H1 (cell line): Measurements from ENCODE around the gene STRADB. TPM values are rescaled to one million over a fixed set of nuclear protein-coding genes. Genes with fewer than 3 reads are reported as not detected.

Source experiments
- CTCF ChIA-PET: fragments of 300-600 bp; sonication (Branson Sonifier 250); formaldehyde crosslinking; loops from one replicate; lab custom pipeline; 2021; ENCODE audit not compliant: partially characterized antibody; lab: Charles Lee
- POLR2A ChIA-PET: fragments of 300-600 bp; sonication (Branson Sonifier 250); formaldehyde crosslinking; loops from one replicate; lab custom pipeline; 2021; ENCODE audit warnings: inconsistent platforms; ENCODE audit not compliant: partially characterized antibody; lab: Charles Lee
- DNase-seq, 2 experiments: peaks; one replicate each; pipeline versions ENCODE4 v3.0.0 to v3.0.0-alpha.2; 2010 to 2022; ENCODE audit warnings: low spot score in 2 of 2, low read depth in 1 of 2, mixed read lengths in 1 of 2
- FAIRE-seq: peaks from 2 replicates; lab custom pipeline; 2011; peaks lifted over from hg19 to GRCh38; lab: Jason Lieb, UNC
- H2AFZ ChIP-seq: 2 replicates; pipeline ENCODE4 v1.8.1; 2012; ENCODE audit warnings: low read length, inconsistent platforms
- H2AK5ac ChIP-seq: 2 replicates; pipeline ENCODE4 v1.6.1; 2013; ENCODE audit warnings: low read depth, low read length
- H2BK120ac ChIP-seq: replicated peaks from 2 replicates; pipeline ENCODE3; 2013; ENCODE audit warnings: low read depth, low read length, inconsistent platforms
- H2BK12ac ChIP-seq: 2 replicates; pipeline ENCODE4 v1.6.1; 2013; ENCODE audit warnings: low read depth, low read length
- H2BK15ac ChIP-seq: 2 replicates; pipeline ENCODE4 v1.6.1; 2013; ENCODE audit warnings: low read length
- H2BK20ac ChIP-seq: 2 replicates; pipeline ENCODE4 v1.6.1; 2013; ENCODE audit warnings: low read length
- H2BK5ac ChIP-seq: 2 replicates; pipeline ENCODE4 v1.6.1; 2013; ENCODE audit warnings: low read depth, low read length
- H3K14ac ChIP-seq: 2 replicates; pipeline ENCODE4 v1.6.1; 2013; ENCODE audit warnings: inconsistent platforms; ENCODE audit not compliant: insufficient read length
- H3K18ac ChIP-seq: 2 replicates; pipeline ENCODE4 v1.6.1; 2013; ENCODE audit warnings: low read length; ENCODE audit errors: extremely low read depth
- H3K23ac ChIP-seq: 2 replicates; pipeline ENCODE4 v1.6.1; 2013; ENCODE audit warnings: inconsistent platforms; ENCODE audit not compliant: insufficient read length
- H3K23me2 ChIP-seq: 2 replicates; pipeline ENCODE4 v1.6.1; 2013; ENCODE audit warnings: low read depth, low read length
- H3K27ac ChIP-seq: 2 replicates; pipeline ENCODE4 v1.6.1; 2011; ENCODE audit warnings: low read depth, low read length, inconsistent platforms
- H3K27me3 ChIP-seq, 4 experiments: replicated peaks in 1 of 4; 1 replicate in 1 of 4; 2 replicates in 3 of 4; pipeline versions ENCODE4 v1.6.1 to v1.8.1; 2011 to 2013; ENCODE audit warnings: low read length in 3 of 4, mild to moderate bottlenecking in 3 of 4, inconsistent platforms in 2 of 4, mixed read lengths in 2 of 4, moderate library complexity in 1 of 4; ENCODE audit not compliant: control insufficient read depth in 3 of 4, insufficient read depth in 3 of 4; ENCODE audit errors: extremely low read depth in 1 of 4
- H3K36me3 ChIP-seq, 4 experiments: 2 replicates each; pipeline versions ENCODE4 v1.6.1 to v1.8.1; 2011 to 2013; ENCODE audit warnings: mild to moderate bottlenecking in 4 of 4, low read length in 3 of 4, moderate library complexity in 2 of 4, control low read depth in 1 of 4, inconsistent platforms in 1 of 4; ENCODE audit not compliant: insufficient read depth in 4 of 4, control insufficient read depth in 2 of 4
- H3K4ac ChIP-seq: replicated peaks from 2 replicates; pipeline ENCODE3; 2013; ENCODE audit warnings: low read length, low read depth, mixed read lengths, inconsistent platforms; ENCODE audit not compliant: insufficient read length
- H3K4me1 ChIP-seq, 4 experiments: replicated peaks in 1 of 4; 1 replicate in 1 of 4; 2 replicates in 3 of 4; pipeline versions ENCODE4 v1.6.1 to v1.8.1; 2011 to 2013; ENCODE audit warnings: low read length in 3 of 4, inconsistent platforms in 2 of 4, mixed read lengths in 1 of 4; ENCODE audit not compliant: insufficient read depth in 4 of 4, control insufficient read depth in 3 of 4
- H3K4me2 ChIP-seq, 2 experiments: 2 replicates each; pipeline versions ENCODE4 v1.6.1 to v1.8.1; 2011 to 2013; ENCODE audit warnings: low read depth in 2 of 2, low read length in 2 of 2, control low read depth in 1 of 2, inconsistent platforms in 1 of 2, mild to moderate bottlenecking in 1 of 2; ENCODE audit not compliant: insufficient read depth in 1 of 2
- H3K4me3 ChIP-seq, 4 experiments: fragments of 200-600, 300-600 bp in 1 of 4; sonication (generic), shearing (Covaris generic), sonication (Bioruptor Twin) in 1 of 4; 2 replicates each; pipeline versions ENCODE4 v1.5.1 to v1.8.1; 2011 to 2016; ENCODE audit warnings: low read length in 4 of 4, low read depth in 3 of 4, control low read depth in 2 of 4, inconsistent platforms in 2 of 4, mild to moderate bottlenecking in 2 of 4, mixed read lengths in 1 of 4, moderate library complexity in 1 of 4; ENCODE audit not compliant: insufficient read depth in 2 of 4; ENCODE audit errors: extremely low read depth in 1 of 4
- H3K56ac ChIP-seq: replicated peaks from 2 replicates; pipeline ENCODE3; 2013; ENCODE audit warnings: low read depth, mild to moderate bottlenecking, mixed read lengths, low read length, inconsistent platforms; ENCODE audit not compliant: insufficient read length
- H3K79me1 ChIP-seq: 2 replicates; pipeline ENCODE4 v1.6.1; 2013; ENCODE audit warnings: low read depth, low read length, control low read depth
- H3K79me2 ChIP-seq, 2 experiments: 2 replicates each; pipeline versions ENCODE4 v1.6.1 to v1.8.1; 2012 to 2013; ENCODE audit warnings: low read length in 2 of 2, mild to moderate bottlenecking in 2 of 2, inconsistent platforms in 1 of 2; ENCODE audit not compliant: insufficient read depth in 2 of 2, control insufficient read depth in 1 of 2
- H3K9ac ChIP-seq, 4 experiments: replicated peaks in 1 of 4; 1 replicate in 1 of 4; 2 replicates in 3 of 4; pipeline versions ENCODE4 v1.6.1 to v1.8.1; 2011 to 2013; ENCODE audit warnings: low read depth in 3 of 4, low read length in 3 of 4, control low read depth in 2 of 4, mild to moderate bottlenecking in 2 of 4, moderate library complexity in 2 of 4, inconsistent platforms in 1 of 4; ENCODE audit errors: extremely low read depth in 1 of 4
- H3K9me3 ChIP-seq, 2 experiments: 2 replicates each; pipeline versions ENCODE4 v1.6.1 to v1.8.1; 2012 to 2013; ENCODE audit warnings: mild to moderate bottlenecking in 2 of 2, moderate library complexity in 2 of 2, control low read depth in 1 of 2, inconsistent platforms in 1 of 2, low read depth in 1 of 2, low read length in 1 of 2, mixed read lengths in 1 of 2; ENCODE audit not compliant: insufficient read depth in 2 of 2
- H4K20me1 ChIP-seq, 2 experiments: replicated peaks in 1 of 2; 2 replicates each; pipeline versions ENCODE3 to v1.8.1; 2011 to 2013; ENCODE audit warnings: inconsistent platforms in 2 of 2, low read length in 2 of 2, mild to moderate bottlenecking in 1 of 2; ENCODE audit not compliant: insufficient read depth in 2 of 2, control insufficient read depth in 1 of 2
- H4K5ac ChIP-seq: 2 replicates; pipeline ENCODE4 v1.6.1; 2013; ENCODE audit warnings: low read length, low read depth, mixed read lengths, inconsistent platforms; ENCODE audit not compliant: insufficient read length
- H4K8ac ChIP-seq: 2 replicates; pipeline ENCODE4 v1.8.0; 2013; ENCODE audit warnings: mild to moderate bottlenecking, moderate library complexity, low read length, inconsistent platforms; ENCODE audit not compliant: insufficient read depth; ENCODE audit errors: extremely low read depth
- H4K91ac ChIP-seq: replicated peaks from 2 replicates; pipeline ENCODE3; 2013; ENCODE audit warnings: low read length, mixed read lengths, inconsistent platforms; ENCODE audit not compliant: insufficient read length
- ATF2 ChIP-seq: IDR thresholded peaks from 2 replicates; pipeline ENCODE4 v1.6.1; 2012; ENCODE audit warnings: low read length, inconsistent platforms
- CBX8 ChIP-seq: fragments of 300-800, 300-1000 bp; sonication (generic); IDR thresholded peaks from 2 replicates; pipeline ENCODE4 v1.7.1; 2016; ENCODE audit warnings: low read depth, low read length, borderline replicate concordance
- CTBP2 ChIP-seq: IDR thresholded peaks from 2 replicates; pipeline ENCODE4 v1.7.0; 2011; ENCODE audit warnings: borderline replicate concordance, mild to moderate bottlenecking, moderate library complexity, mixed read lengths, low read length; ENCODE audit not compliant: insufficient read depth, insufficient read length
- EGR1 ChIP-seq: IDR thresholded peaks from 2 replicates; pipeline ENCODE4 v1.6.1; 2011; ENCODE audit warnings: low read depth, low read length, borderline replicate concordance
- FOSL1 ChIP-seq: IDR thresholded peaks from 2 replicates; pipeline ENCODE4 v1.6.1; 2011; ENCODE audit warnings: mild to moderate bottlenecking, low read depth, low read length, moderate library complexity; ENCODE audit not compliant: insufficient read depth
- JUND ChIP-seq: IDR thresholded peaks from 2 replicates; pipeline ENCODE4 v1.6.1; 2011; ENCODE audit warnings: mild to moderate bottlenecking, improper control_type of control experiment, low read length
- KDM4A ChIP-seq: IDR thresholded peaks from one replicate; pipeline ENCODE4 v1.7.1; 2012; ENCODE audit warnings: low read depth, mild to moderate bottlenecking, moderate library complexity, low read length, inconsistent platforms; ENCODE audit not compliant: severe bottlenecking
- KDM5A ChIP-seq: fragments of 200-600 bp; IDR thresholded peaks from 2 replicates; pipeline ENCODE4 v1.7.1; 2012; ENCODE audit warnings: mild to moderate bottlenecking, low read length, inconsistent platforms, mixed read lengths
- MAX ChIP-seq: IDR thresholded peaks from 2 replicates; pipeline ENCODE4 v1.6.1; 2012; ENCODE audit warnings: inconsistent platforms
- POLR2A ChIP-seq, 2 experiments: IDR thresholded peaks; 1 replicate in 1 of 2; 2 replicates in 1 of 2; pipeline ENCODE4 v1.6.1; 2011; ENCODE audit warnings: low read depth in 2 of 2, low read length in 2 of 2, mild to moderate bottlenecking in 2 of 2; ENCODE audit errors: control extremely low read depth in 1 of 2
- SUZ12 ChIP-seq: fragments of 200-600 bp; sonication (generic); IDR thresholded peaks from 2 replicates; pipeline ENCODE4 v1.6.1; 2012; ENCODE audit warnings: mild to moderate bottlenecking, inconsistent platforms, low read length, moderate library complexity, mixed read lengths
- USF2 ChIP-seq: IDR thresholded peaks from 2 replicates; pipeline ENCODE4 v1.6.1; 2011; ENCODE audit warnings: low read length, improper control_type of control experiment
- polyA plus RNA-seq, 7 experiments: library from polyadenylated mRNA; depleted of rRNA in 3 of 7; stranded (reverse) in 5 of 7; unstranded in 2 of 7; fragments of >200 nt in 5 of 7; fragments of 200-250 nt in 2 of 7; gene quantifications; 1 replicate in 5 of 7; 2 replicates in 1 of 7; 4 replicates in 1 of 7; pipeline versions ENCODE4 v1.2.1 to v1.2.3, GENCODE V29; 2011 to 2013; ENCODE audit warnings: missing spikeins in 2 of 7, mixed read lengths in 2 of 7
- total RNA-seq: library from RNA; stranded (reverse); fragmentation: NEBNext Ultra II Directional; extraction: Animal tissue kit (Norgen Biotek cat#: 25700); gene quantifications from 2 replicates; pipeline ENCODE4 v1.2.1, GENCODE V29; 2021

Gene STRADB
- total and polyA plus RNA-seq, 2 of the 8 experiments (the other 6 are each of a cell fraction or from before 2014, with no cell fraction given), result 20.9 to 34.9 TPM

DNA sequence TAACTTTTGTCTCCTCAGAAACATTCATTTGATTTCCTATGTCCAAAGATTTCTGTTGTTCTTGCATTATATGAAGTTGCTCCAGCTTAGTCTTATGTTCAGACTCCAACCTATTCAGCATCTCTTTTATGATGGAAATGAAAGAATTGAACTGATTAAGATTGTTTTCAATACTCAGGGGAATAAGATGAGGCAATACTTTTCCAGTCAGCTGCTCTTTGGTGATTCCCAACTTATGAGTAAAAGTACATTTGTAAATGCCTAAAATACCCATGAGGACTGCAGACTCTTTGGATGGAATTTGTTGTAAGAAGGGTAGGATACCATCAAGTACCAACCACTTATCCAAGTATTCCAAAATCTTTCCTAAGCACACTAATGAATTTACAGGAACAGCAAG is 40.1 kb upstream of the STRADB start:
- Histone ChIP-seq H2AK5ac (no peak overlapping the region), H3K4me3 (no peak overlapping the region), H4K20me1 (peaks cover 0 to 2% of the 10 kb centered on the region in 2 experiments), H3K18ac (no peak overlapping the region), H4K8ac (no peak overlapping the region), H3K27ac (no peak overlapping the region), H2AFZ (no peak overlapping the region), H4K91ac (no peak overlapping the region), H3K23ac (no peak overlapping the region), H3K9ac (no peak overlapping the region), H3K79me1 (no peaks in the 10 kb centered on the region), H2BK12ac (no peak overlapping the region), H2BK5ac (no peak overlapping the region), H3K4me2 (no peak overlapping the region), H4K5ac (no peak overlapping the region), H3K4me1 (peaks cover 0 to 3% (median 0%) of the 10 kb centered on the region in 4 experiments; a peak in 1 of 7 replicates), H3K9me3 (no peaks in the 10 kb centered on the region), H3K36me3 (no peaks in the 10 kb centered on the region; a peak in 1 of 8 replicates), H3K27me3 (no peaks in the 10 kb centered on the region), H3K56ac (no peak overlapping the region), H3K23me2 (no peaks in the 10 kb centered on the region), H2BK15ac (no peak overlapping the region), H2BK20ac (no peak overlapping the region), H3K79me2 (no peaks in the 10 kb centered on the region), H3K4ac (no peak overlapping the region), H2BK120ac (no peak overlapping the region), H3K14ac (no peak overlapping the region)
- ChIA-PET POLR2A (no interaction called here), CTCF (no interaction called here)
- no peak for DNase-seq
- FAIRE-seq, result no peak
- TF ChIP-seq CTBP2 (no peak), KDM4A (no peak), USF2 (no peak), MAX (no peak), ATF2 (no peak), JUND (no peak), POLR2A (IDR thresholded peaks at IDR 0.05; ENCODE audit: control extremely low read depth in 1 of 2, low read depth in 2 of 2, low read length in 2 of 2) (no peak), CBX8 (no peak), EGR1 (no peak), FOSL1 (no peak), SUZ12 (no peak), KDM5A (no peak)
